Testis (tissue), 2 donors: ENCODE measurements around the gene SMAD9.

Source experiments
- POLR2A ChIP-seq: fragments of 450-650 bp; IDR thresholded peaks from one replicate; pipeline ENCODE4 v1.6.1; 2017; ENCODE audit warnings: antibody characterized with exemption, mild to moderate bottlenecking, moderate library complexity
- TF ChIP-seq, protein P1 (sequence below), 3 experiments: fragments of 450-650 bp in 2 of 3; fragments of 200-600 bp in 1 of 3; sonication (generic) in 1 of 3; IDR thresholded peaks; one replicate each; pipeline ENCODE4 v1.5.1; 2016 to 2019; ENCODE audit warnings: antibody characterized with exemption in 3 of 3, mild to moderate bottlenecking in 2 of 3, moderate library complexity in 1 of 3

- TF ChIP-seq, protein P1, sequence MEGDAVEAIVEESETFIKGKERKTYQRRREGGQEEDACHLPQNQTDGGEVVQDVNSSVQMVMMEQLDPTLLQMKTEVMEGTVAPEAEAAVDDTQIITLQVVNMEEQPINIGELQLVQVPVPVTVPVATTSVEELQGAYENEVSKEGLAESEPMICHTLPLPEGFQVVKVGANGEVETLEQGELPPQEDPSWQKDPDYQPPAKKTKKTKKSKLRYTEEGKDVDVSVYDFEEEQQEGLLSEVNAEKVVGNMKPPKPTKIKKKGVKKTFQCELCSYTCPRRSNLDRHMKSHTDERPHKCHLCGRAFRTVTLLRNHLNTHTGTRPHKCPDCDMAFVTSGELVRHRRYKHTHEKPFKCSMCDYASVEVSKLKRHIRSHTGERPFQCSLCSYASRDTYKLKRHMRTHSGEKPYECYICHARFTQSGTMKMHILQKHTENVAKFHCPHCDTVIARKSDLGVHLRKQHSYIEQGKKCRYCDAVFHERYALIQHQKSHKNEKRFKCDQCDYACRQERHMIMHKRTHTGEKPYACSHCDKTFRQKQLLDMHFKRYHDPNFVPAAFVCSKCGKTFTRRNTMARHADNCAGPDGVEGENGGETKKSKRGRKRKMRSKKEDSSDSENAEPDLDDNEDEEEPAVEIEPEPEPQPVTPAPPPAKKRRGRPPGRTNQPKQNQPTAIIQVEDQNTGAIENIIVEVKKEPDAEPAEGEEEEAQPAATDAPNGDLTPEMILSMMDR (IDR thresholded peaks at IDR 0.05): no peak
- TF ChIP-seq POLR2A: no peak
These were observed 2.7 kb downstream of the SMAD9 start for GRCh38 chr13:36917311-36917710.
